Caki2 (cell line): ENCODE measurements around the gene IL13RA1. TPM values are rescaled to one million over a fixed set of nuclear protein-coding genes. Genes with fewer than 3 reads are reported as not detected.
"Not testable (repeated sequence)": the region's sequence is repeated elsewhere in the genome, so short reads cannot be mapped to it uniquely, and the experiment has no call there.

ENCODE experiments used
- DNase-seq: peaks from one replicate; pipeline ENCODE4 v3.0.0-alpha.2; 2015; ENCODE audit warnings: low read depth
- in situ Hi-C: cut with HindIII; loops from 2 replicates; pipeline ENCODE4 v1.10.0; 2016; ENCODE audit warnings: low sequenced_read_pairs, low pct_unique_long_range_greater_than_20kb, mixed read lengths
- total RNA-seq: library from RNA; depleted of rRNA; stranded (reverse); fragments of >200 nt; shearing (Covaris generic); gene quantifications from 2 replicates; pipeline ENCODE4 v1.2.3, GENCODE V29; 2014; ENCODE audit warnings: low replicate concordance

The IL13RA1 gene
- total RNA-seq, 1 experiment from 2014 or later: 20.3 TPM

DNA sequence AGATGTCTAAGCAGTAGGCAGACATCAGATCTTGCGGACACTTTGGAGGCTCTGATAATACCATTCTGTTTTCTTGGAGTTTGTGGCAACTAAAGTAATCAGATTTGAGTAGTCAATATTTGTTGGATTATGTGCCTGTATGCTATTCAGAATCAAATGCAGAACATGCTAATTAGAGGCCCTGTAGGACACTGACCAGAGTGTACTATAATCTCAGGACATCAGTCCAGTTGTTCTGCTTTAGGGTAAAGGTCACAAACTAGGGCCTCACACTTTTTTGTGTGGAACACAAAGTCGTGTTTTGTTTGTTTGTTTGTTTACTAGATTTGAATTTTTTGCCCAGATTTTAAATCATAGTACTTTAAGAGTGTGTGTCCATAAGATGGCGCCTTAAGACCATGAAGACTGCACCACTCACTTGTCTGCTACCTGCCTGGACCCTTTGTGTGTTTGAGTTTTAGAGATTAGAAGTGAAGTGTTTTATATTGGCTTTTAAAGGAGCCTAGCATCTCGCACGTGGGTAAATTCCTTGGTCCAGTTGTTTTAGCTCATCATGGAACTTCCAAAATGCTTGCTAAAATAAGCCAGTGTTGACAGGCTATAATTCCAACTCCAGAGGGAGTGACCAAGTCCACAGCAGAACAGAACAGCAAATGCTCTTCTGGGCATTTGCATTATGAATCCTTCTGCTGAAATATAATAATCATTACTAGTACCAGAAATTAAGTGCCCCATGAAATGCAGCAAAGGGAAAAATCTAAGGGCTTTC is 34.7 kb downstream of the IL13RA1 start:
- in situ Hi-C loops: no loop called here
- no peak for DNase-seq

DNA sequence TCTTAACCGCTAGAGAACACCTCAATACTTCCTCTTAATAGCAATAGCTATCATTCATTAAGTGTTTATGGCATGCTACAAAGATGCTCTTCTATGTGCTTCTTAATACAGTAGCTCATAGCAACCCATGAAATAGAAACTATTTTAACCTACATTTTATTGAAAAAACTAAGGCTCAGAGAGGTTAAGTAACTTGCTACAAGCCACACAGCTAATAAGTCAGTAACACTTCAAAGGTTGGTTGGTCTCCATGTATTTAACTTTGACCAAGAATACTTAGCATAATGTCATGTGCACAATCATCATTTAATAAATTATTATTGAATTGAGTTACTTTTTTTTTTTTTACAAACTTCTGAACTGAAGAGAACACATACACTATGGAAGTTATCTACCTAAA is 36.1 kb downstream of the IL13RA1 start:
- in situ Hi-C loops: no loop called here
- no peak for DNase-seq

DNA sequence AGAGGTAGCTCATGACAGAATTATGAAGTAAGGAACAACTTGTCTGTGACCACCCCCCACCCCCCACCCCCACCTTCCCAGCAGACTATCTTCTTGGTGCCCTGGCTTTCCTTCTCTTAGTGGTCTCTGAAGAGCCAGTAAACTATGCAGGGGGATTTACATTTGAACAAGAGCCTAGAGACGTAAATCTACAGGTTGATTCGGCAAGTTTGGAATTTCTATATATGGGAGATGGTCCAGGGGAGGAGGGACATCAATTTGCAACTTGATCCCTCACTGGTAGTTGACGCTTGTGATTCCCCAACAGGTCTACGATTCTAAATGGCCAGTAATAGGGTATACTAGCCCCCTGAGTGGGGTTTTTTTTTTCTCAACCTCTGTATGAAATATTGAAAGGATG is 36.7 kb downstream of the IL13RA1 start:
- DNase-seq: no peak
- in situ Hi-C loops: no loop called here

DNA sequence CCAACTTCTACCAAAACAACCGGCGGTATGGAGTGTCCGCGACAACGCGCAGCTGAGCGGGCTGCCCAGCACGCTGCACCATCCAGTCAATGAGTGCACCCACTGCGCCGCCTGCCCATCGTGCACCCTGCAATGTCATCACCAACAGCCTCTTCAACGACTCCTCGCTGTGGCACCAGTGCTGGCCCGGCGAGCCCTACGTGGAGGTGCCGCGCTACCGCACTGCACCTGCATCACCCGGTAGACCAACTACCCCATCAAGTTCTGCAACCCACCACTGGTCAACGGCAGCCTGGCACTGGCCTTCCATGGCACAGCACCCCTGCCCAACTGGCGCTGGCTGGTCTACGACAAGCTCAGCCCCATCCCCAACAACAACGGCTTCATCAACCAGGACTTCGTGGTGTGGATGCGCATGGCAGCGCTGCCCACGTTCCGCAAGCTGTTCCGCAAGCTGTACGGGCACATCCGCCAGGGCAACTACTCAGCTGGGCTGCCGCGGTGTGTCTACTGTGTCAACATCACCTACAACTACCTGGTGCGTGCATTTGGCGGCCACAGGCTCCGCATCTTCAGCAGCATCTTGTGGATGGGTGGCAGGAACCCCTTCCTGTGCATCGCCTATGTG is 42.8 kb downstream of the IL13RA1 start:
- DNase-seq: no peak
- in situ Hi-C loops: no loop called here

DNA sequence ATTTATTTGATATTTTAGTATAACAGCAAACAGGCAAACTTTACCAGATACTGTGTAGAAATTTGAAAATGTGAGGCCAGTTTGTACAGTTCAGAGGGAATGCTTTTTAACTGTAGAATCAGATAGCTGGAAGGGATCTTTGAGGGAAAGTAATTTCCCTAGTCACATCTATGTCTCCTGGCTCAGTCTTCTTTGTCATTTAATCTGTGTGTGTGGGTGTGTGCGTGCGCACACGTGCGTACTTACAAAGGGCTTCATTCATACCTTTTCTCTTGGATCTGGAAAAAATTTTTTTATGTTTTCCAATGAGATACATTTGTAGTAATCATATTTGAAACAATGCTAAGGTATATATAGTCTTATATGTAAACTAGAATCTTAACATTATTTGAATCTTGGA is 44.6 kb downstream of the IL13RA1 start:
- in situ Hi-C loops: no loop called here
- no peak for DNase-seq

DNA sequence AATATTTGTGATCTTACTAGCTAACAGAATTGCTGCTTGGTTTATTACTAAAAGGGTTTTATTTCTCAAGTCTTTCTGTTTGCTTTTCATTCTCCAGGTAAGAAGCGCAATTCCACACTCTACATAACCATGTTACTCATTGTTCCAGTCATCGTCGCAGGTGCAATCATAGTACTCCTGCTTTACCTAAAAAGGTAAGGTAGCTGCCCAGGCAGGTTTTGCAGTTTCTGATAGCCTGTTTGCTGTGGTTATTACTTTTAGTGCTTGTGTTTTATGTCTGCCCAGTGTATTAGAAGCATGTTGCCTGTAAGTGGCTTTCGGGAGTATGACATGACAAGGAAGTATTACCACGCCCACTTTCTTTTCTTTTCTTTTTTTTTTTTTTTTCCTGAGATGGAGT is 46.4 kb downstream of the IL13RA1 start:
- DNase-seq: no peak
- in situ Hi-C loops: no loop called here

DNA sequence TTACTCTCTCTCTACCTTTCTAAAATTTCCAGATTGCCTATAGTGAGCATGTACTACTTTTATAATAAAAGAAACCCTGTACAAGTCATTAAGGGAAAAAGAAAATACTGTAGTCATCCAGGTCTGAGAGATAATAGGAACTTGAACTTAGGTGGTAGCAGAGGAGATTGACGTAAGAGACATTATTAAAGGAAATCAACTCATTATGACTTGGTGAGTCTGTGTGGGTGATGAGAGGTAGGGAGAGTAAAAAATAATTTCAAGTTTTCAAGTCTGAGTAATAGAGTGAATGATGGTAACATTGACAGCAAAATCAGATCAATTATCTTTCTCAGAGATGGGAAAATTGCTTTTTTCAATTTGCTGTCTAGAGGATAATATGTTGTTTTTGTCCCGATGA is 52.2 kb downstream of the IL13RA1 start:
- no peak for DNase-seq
- in situ Hi-C loops: no loop called here

DNA sequence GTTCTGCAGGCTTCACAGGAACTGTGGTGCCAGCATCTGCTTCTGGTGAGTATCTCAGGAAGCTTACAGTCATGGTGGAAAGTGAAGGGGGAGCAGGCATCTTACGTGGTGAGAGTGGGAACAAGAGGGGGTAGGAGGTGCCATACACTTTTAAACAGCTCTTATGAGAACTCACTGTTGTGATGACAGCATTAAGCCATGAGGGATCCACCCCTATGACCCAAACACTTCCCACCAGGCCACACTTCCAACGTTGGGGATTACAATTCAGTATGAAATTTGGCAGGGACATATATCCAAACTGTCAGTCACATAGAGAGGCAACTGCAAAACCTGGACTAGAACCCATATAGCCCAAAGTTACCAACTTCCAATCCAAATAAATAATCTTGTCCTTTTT is 53.1 kb downstream of the IL13RA1 start:
- in situ Hi-C loops: no loop called here
- DNase-seq: no peak

DNA sequence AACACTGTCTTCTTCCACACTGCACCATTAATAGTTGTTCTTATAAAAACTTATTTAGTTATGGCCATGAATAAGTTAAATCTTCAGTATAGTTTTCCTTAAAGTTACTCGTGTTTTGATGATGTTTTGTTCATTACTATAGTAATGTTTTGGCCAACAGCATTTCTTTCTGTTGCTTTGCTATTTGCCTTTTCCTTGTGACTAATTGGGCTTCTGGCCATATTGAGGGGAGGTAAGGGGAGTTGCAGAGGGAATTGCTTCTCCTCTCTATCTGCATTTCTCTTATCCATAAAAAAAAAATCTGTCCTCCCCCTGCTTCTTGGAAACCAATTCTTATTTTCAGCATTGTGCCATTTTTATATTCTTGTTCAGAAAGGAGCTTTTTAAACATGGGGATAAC is 53.5 kb downstream of the IL13RA1 start:
- no peak for DNase-seq
- in situ Hi-C loops: no loop called here

DNA sequence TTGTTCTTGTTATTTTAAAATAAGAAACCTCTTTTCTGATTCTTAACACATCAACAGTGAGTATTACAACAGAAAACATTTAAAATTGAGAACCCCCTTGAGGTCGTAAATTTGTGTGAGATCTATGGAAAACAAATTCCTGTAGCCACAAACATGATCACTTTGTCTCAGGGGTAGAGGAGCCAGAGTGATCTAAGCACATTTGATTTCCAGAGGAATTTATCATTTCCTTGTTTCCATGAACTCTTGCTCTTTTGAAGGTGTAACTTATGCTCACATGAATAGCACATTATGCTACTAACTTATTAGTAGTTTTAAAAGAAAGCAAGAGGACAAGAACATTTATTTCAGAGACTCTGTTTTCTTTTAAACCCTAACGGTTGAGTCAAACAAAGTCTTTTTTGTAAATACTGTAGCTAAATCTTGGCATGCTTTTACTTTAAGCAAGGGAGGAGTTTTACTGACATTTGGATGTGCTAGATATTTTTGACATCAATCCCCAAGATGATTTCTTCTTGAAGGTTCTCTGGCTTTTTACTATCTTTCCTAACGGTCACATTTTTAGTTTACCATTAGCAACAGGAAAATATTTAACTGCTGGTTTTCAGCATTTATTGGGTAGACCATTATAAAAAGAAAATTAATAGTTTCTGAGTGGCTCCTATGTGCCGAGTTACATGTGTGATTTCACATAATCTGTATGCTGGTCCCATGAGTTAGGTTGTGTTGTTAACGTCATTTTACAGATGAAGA is 68.3 kb downstream of the IL13RA1 start:
- in situ Hi-C loops: no loop called here
- no peak for DNase-seq

DNA sequence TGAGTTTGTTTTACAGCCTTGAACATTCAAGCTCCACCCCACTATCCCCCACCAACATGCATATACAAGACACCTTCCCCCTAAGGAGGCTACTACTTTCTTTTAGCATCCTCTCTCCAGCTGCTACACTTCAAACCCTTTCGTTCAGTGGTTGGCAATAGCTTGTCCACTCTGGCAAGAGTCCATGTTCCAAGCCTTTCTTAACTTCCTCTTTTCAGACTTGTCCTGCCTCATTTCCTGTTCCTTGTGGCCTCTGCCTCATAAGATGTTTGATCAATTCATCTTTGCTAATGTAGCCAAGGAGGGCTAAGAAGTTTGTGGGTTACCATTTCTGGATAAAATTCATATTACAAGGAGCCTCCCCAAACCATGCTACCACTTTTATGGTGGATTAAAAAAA is 75.5 kb downstream of the IL13RA1 start:
- in situ Hi-C loops: no loop called here
- DNase-seq: no peak

DNA sequence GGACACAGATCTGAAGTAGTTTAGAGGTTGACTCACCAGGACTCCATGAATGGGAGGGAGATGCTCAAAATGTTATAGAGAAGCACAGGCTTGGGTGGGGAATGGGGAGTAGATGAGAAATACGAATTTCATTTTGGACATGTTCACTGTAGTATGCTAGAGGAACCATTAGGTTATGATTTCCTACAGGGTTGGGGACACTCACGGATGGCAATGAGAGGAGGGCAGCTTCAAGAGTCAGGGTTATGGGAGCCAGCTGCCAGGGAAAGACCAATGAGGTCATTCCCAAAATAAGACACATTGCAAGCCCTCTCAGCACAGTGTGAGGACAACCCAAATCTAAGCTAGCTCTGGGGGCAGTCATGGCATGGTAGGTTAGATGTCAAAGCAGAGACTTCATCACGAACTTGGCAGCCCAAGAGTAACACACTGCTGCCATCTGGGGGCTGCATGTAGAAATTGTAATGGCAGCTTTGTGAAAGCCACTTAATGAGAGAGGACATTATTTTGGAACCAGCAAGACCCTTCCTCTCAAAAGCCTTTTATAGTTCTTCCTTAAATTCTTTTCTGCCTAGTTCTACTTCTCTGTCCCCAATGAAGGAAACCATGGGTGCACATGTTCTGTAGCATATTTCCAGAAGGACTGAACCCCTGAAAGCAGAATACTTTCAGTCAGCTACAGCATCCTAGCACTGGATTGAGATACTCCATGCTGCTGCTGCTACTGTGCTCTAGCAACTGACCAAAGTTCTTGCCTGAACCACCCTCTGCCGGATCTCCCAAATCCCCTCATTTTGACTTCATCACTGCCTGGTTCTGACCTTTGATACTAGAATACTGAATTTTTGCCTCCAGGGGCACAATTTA is 80.0 kb downstream of the IL13RA1 start:
- peak; percentile 18 for DNase-seq
- in situ Hi-C loops: no loop called here

DNA sequence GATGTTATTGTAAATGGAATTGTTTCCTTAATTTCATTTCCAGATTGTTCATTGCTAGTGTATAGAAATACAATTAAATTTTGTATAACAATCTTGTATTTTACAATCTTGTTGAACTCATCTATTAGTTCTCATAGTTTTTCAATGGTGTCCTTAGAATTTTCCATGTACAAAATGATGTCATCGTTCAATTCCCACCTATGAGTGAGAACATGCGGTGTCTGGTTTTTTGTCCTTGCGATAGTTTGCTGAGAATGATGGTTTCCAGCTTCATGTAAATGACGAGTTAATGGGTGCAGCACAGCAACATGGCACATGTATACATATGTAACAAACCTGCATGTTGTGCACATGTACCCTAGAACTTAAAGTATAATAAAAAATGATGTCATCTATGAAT is 89.9 kb downstream of the IL13RA1 start:
- in situ Hi-C loops, DNase-seq: not testable (repeated sequence)

DNA sequence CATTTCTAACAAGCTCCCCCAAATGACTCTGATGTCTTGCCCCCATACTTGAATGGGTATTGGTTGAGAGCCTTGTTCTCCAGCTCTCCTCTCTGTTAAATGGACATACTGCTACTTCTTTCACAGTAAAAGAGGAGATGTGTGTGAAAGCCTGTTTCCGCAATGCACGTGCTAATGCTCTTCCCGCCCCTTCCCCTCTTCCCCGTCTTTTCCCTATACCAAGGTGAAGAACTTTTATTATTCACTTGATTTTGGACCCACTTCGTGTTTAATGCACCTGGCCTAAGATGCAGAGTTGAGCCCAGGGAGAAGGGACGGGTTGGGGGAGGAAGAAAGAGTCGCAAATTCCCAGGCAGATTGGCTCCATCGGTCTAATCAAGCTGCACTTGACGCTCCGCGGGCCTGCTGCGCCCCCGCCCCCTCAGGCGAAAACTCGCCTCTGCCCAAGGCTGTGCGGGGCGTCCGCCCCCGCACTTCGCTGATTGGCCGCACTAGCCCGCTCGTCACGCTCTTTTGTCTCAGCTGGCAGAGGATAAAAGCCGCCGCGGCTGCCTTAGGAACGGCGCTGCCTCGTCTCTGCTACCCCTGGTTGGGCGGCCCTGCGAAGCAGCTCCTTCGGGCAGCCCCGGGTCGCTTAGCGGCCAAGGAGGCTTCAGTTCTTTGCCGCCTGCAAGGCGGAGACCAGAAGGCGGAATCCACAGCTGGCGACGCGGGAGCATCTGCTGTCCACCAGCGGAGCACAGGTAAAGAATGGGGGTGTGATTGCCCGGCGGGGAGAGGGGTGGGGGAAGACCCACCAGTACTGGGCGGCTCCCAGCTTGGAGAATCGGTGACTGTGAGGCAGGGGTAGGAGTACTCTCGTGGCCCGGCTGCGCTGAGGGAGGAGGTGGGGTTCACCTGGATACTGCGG is 96.1 kb downstream of the IL13RA1 start, which contains the start of gene ZCCHC12:
Gene ZCCHC12, plus strand, starts transcription at position 562 of the 910 bp plus-strand sequence. CDS start 1,421 bp downstream, outside the sequence.
- peak; percentile 41 for DNase-seq
- in situ Hi-C loops: no loop called here

DNA sequence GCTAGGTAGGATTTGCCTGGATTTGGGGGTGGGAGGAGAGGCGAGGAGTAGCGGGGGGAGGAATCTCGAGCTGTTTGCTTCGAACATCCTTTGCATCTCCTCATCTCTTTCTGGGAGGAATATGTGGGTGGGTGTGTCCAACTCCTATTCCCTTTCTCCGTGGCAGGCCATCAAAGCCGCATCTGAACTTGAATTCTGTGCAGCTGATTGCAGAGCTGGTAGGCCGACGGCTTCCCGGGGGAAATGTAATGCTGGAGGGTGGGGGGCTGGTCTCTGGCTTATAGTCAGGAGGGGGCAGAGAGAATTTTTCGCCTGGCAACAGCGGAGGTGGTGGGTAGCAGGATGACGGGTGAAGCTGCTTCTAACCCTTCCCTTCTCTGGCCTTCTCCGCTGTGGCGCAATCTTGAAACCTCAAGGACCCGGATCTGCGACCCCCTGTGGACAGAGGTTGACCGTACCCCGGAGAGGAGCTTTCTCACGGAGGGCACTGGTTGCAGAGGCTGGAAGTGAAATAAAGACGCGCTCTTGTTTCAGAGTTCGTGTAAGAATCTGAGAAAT is 96.8 kb downstream of the IL13RA1 start:
- no peak for DNase-seq
- in situ Hi-C loops: no loop called here

DNA sequence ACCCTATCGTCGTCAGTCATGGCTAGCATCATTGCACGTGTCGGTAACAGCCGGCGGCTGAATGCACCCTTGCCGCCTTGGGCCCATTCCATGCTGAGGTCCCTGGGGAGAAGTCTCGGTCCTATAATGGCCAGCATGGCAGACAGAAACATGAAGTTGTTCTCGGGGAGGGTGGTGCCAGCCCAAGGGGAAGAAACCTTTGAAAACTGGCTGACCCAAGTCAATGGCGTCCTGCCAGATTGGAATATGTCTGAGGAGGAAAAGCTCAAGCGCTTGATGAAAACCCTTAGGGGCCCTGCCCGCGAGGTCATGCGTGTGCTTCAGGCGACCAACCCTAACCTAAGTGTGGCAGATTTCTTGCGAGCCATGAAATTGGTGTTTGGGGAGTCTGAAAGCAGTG is 97.8 kb downstream of the IL13RA1 start:
- in situ Hi-C loops: no loop called here
- DNase-seq: no peak

DNA sequence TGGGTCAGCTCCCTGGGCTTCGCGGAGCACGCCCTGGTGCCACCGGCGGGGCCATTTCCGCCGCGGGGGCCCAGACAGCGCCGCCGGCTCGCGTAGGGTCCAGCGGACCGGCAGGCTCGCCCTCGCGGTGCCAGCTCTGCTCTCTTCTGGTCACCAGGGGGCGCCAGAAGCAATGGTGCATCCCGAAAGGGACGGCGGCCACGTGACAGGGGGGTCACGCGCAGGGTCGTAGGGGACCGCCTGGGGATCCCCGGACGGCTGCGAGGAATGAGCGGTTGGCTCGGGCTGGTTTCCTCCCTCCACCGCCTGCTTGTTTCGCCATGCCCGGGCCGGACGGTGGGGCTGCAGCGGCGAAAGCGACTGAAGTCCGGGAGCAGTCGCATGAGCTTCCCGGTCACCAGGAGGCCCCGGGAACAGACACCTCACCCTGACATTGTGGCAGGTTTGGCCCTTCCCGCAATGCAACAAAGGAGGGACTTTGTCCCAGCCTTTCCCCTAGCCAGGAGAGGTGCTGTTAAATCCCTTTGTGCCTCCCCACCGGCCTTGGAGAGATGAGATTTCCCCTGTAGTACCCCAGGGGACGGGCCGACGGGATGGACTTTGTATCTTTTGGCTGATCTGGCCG is 112.0 kb downstream of the IL13RA1 start:
- in situ Hi-C loops: no loop called here
- peak; percentile 73 for DNase-seq
